ENCODE results near the gene PTMA. TPM values are rescaled to one million over a fixed set of nuclear protein-coding genes. Genes with fewer than 3 reads are reported as not detected.

PTMA gene
- total RNA-seq, 2 experiments from 2014 or later: 1,404 to 1,416 TPM

DNA sequence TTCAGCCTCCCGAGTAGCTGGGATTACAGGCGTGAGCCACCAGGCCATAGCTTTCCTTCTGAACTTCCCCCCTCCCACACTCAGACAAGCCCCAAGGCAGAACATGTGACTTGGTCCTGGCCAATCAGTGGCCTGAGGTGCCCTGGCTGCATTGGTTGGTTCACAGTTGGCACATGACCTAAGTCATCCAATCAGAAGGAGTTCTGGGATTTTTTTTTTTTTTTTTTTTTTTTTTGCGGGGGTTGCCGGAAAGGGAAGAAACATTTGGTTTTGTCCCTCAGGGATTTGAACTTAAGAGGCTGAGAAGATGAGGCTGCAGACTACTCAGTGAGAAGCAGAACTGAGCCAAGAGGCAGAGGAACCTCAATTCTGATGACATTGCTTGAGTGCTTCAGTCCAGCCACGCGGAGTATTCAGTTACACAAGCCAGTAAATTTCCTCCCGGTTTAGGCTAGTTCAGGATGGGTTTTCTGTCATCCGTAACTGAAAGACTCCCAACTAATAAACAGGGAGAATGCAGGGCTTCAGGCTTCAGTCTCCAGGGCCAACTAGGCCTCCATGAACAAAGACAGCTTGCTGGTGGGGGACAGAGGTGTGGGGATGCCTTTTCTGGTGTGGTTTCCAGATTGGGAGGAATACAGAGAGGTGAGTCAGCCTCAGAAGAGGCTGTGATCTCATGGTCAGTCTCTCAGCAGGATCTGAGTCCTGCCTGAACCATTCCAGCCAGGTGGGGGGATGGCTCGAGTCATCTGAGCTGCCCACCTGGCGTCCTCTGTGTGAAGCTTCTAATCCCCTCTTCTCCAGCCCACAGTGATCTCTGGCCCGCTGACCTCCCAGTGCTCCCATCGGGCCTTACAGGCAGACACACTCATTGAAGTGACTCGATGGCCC, 9.2 kb downstream of the PTMA start:
- peaks cover 2% of the 10 kb centered on the region for H3K36me3 Mint-ChIP-seq
- POLR2A ChIA-PET: interaction anchor here (1.4 to 7.5 kb wide), 2 partner anchors 40 to 105 kb away, joined by 3 to 61 read pairs; no protein-coding TSS in a partner anchor
- H3K4me1 Mint-ChIP-seq: peaks cover 9% of the 10 kb centered on the region
- H3K4me3 Mint-ChIP-seq: no peak overlapping the region
- no peaks in the 10 kb centered on the region for H3K27me3 Mint-ChIP-seq
- H3K27ac Mint-ChIP-seq: no peak overlapping the region
- ATAC-seq (ENCODE audit: low read depth) (no peak), DNase-seq (no peak)
- H3K9me3 Mint-ChIP-seq: no peaks in the 10 kb centered on the region

DNA sequence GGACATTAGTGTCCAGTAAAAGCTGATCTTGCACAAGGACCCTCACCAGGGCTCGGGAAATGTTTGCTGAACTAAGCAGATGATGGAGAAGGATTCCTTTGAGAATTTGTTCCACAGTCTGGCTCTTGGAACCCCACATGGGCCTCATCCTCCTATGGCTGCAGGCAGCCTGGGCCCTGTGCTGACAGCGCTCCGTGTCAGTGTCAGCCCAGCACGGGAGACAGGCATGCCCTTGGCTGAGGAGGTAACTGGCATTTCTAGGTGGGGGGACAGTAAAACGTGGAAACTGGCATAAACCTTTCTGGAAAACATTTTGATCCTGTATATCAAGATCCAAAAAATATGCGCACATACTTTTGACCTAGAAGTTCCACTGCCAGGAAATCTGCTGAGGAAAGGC, 10.5 kb downstream of the PTMA start:
- Mint-ChIP-seq H3K4me3 (no peak overlapping the region), H3K4me1 (peaks cover 7% of the 10 kb centered on the region), H3K36me3 (no peaks in the 10 kb centered on the region), H3K9me3 (no peaks in the 10 kb centered on the region), H3K27me3 (no peaks in the 10 kb centered on the region), H3K27ac (no peak overlapping the region)
- POLR2A ChIA-PET: interaction anchor here (7.5 kb wide), 1 partner anchor 107 kb away, joined by 61 read pairs; no protein-coding TSS in a partner anchor
- DNase-seq: no peak
- no peak for ATAC-seq (ENCODE audit: low read depth)

DNA sequence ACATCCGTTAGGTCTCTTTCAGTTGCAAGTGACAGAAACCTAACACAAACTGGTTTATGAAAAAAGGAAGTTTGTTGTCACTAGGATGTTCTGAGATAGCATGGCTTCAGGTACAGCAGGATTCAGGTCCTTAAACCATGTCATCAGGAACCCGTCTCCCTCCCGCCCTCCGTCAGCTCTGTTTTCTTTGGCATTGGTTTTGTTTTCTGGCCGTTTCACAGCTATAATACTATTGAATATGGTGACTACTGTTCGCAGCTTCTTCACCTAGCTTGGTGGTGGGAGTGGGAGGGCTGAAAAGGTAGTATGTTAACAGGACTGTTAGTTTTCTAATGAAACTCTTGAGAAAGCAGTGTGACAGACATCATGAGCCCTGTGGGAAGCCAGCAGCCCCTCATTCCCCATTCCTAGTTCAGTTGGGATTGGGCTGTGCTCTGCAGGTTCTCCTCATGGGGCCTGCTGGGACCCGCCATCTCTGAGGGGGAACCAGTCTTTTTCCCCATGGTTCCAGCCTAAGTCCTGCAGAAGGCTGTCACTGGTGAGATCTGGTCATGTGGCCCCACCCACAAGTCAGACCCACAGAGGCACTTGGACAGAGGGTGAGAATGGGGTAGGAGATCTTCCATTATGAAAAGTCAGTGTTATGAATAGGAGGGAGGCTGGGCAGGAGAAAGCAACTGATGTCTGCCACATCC, 12.1 kb downstream of the PTMA start:
- ATAC-seq (ENCODE audit: low read depth) (no peak), DNase-seq (no peak)
- Mint-ChIP-seq H3K27me3 (no peaks in the 10 kb centered on the region), H3K36me3 (no peaks in the 10 kb centered on the region), H3K9me3 (no peaks in the 10 kb centered on the region), H3K4me3 (no peak overlapping the region), H3K4me1 (peaks cover 5% of the 10 kb centered on the region), H3K27ac (no peak overlapping the region)
- POLR2A ChIA-PET: no interaction called here

DNA sequence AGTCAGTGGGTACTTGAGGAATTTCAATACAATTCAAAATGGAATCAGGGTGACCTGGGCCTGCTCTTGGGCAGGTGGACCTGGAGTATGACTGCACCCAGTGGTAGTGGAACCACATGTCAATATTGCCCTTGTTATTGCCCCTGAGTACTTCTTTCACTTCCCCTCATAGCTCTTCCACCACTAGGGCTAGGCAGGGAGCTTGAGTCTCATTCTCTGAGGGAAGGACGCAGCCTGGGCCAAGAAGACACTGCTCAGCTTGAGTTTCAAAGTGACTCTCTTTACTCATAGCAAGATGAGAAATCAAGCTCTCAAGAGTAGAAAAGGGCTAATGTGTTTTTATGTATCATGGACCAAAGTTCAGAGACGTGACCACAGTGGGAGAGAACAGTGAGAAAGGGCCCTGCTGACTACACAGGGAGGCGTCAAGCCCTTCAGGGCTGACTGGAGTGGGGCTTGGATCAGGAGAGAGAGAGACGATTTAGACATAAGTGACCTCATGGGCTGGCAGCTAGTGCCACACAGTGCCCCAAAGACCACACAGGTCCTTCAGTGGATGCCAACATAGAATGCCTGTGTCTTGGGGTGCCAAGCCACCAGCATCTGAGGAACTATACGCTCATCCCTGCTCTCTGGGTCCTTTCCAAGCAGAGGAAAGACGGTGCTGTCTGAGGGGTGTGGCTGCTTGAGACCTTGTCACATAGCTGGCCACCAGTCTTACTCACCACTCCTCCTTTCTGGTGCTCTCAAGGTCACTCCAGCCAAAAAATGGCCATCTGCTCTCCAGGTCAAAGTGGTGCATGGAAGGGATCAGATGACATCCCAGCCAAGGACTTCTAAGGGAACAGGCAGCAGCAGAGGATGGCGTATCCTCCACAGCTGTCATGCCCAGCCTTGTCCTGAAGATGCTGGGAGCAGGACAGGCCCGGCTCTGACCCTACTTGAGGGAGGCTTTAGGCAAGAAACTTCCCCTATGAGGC, 13.0 kb downstream of the PTMA start:
- Mint-ChIP-seq H3K4me3 (no peak overlapping the region), H3K9me3 (no peaks in the 10 kb centered on the region), H3K36me3 (no peaks in the 10 kb centered on the region), H3K27ac (no peak overlapping the region), H3K4me1 (peaks cover 5% of the 10 kb centered on the region), H3K27me3 (no peaks in the 10 kb centered on the region)
- ATAC-seq (ENCODE audit: low read depth): no peak
- POLR2A ChIA-PET: no interaction called here
- DNase-seq: no peak

DNA sequence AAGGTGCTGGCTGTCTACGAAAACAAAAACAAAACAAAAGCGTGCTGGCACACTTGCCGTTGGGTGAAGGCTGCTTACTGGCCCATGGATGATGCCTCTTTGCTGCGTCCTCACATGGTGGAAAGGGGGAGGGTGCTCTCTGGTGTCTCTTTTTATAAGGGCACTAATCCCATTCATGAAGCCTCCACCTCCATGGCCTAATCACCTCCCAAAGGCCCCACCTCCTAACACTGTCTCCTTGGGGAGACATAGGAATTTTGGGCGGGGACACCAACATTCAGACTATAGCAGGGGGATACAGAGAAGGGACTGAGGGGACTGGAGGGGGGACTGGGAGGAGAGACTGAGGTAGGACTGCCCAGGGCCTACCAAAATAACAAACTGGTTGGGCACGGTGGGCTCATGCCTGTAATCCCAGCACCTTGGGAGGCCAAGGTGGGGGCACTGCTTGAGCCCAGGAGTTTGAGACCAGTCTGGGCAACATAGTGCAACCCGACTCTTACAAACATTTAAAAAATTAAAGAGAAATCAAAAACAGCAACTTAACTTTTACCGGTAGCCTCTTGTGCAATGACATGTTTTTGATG, 14.5 kb downstream of the PTMA start:
- ATAC-seq (ENCODE audit: low read depth) (no peak), DNase-seq (no peak)
- Mint-ChIP-seq H3K4me1 (peaks cover 5% of the 10 kb centered on the region), H3K36me3 (no peaks in the 10 kb centered on the region), H3K4me3 (no peak overlapping the region), H3K9me3 (no peaks in the 10 kb centered on the region), H3K27me3 (no peaks in the 10 kb centered on the region), H3K27ac (no peak overlapping the region)
- POLR2A ChIA-PET: no interaction called here

DNA sequence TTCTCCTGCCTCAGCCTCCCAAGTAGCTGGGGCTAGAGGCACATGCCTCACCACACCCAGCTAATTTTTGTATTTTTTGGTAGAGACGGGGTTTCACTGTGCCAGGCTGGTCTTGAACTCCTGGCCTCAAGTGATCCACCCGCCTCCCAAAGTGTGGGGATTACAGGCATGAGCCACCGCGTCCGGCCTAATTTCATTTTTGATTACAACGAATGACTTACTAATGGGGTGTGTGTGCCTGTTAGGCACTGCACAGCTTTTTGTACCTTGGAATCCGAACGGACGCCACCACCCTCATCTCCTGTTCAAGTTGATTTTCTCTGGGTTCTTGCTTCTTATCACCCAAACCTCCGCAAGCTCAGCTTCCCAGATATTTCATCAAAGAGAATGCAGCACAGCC, 17.2 kb downstream of the PTMA start:
- Mint-ChIP-seq H3K27me3 (no peaks in the 10 kb centered on the region), H3K9me3 (no peaks in the 10 kb centered on the region), H3K36me3 (no peaks in the 10 kb centered on the region), H3K27ac (no peak overlapping the region), H3K4me3 (no peak overlapping the region), H3K4me1 (peaks cover 5% of the 10 kb centered on the region)
- no peak for ATAC-seq (ENCODE audit: low read depth)
- POLR2A ChIA-PET: interaction anchor here (0.7 to 1.2 kb wide), 2 partner anchors 16 to 60 kb away, joined by 3 to 4 read pairs; no protein-coding TSS in a partner anchor
- no peak for DNase-seq

DNA sequence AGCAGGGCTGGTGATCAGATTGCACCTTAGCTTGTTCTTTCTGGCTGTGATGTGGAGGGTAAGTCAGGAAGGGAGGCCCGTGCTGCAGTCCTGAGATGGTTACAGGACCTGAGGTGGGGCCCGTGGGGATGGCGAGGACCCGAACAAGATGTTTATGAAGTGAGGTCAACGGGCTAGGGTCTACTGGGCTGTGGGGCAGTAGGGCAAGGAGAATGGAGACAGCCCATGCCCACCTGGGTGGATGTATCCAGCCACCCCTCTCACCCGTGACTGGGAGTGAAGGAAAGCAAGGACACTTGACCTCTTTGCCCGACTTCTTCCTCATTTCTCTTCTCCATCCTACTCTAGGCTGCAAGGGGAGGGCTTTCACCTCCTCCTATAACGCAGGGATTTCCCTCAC, 18.0 kb downstream of the PTMA start:
- Mint-ChIP-seq H3K4me1 (peaks cover 5% of the 10 kb centered on the region), H3K27ac (no peak overlapping the region), H3K4me3 (no peak overlapping the region), H3K9me3 (no peaks in the 10 kb centered on the region), H3K27me3 (no peaks in the 10 kb centered on the region), H3K36me3 (no peaks in the 10 kb centered on the region)
- no peak for ATAC-seq (ENCODE audit: low read depth)
- DNase-seq: no peak
- POLR2A ChIA-PET: interaction anchor here (1.2 kb wide), 1 partner anchor 17 kb away, joined by 3 read pairs; no protein-coding TSS in a partner anchor

DNA sequence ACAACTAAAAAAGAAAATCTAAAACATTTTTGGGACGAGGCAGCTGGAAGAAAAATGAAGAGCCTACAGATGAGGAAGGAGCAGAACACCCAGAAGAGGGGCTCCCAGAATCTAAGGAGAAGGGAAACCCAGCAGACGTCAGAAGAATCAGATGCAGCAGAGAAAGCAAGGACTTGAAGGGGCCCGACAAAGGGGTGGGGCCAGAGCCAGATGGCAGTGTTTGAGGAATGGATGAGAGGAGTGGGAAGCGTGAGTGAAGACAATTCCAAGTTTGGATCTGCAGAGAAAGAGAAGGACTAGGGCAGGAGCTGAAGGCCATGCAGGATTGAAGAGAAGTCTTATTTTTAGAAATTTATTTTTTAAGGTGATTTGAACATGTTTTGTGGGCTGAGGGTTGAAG, 19.3 kb downstream of the PTMA start:
- ATAC-seq (ENCODE audit: low read depth): no peak
- POLR2A ChIA-PET: no interaction called here
- Mint-ChIP-seq H3K27ac (no peak overlapping the region), H3K4me3 (no peak overlapping the region), H3K36me3 (peaks cover 2% of the 10 kb centered on the region), H3K9me3 (no peaks in the 10 kb centered on the region), H3K27me3 (no peaks in the 10 kb centered on the region), H3K4me1 (peaks cover 4% of the 10 kb centered on the region)
- no peak for DNase-seq

DNA sequence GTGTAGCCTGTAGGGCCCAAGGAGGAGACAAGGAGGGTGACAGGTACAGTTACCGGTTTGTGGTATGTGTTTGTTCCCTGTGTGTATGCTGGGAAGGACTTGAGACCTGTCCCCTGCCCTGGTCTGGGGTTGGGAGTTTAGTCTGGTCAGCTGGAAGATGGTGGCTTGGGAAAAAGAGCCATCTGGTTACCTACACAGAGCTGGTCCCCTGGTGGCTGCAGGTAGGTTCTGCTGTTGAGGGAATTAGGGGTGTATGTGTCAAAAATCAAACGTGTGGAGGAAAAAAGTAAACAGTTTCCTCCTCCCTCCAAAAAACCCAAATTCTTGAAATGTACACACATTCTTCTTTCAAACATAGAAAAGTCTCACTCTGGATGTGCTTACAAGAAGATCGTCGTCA, 24.3 kb downstream of the PTMA start:
- H3K36me3 Mint-ChIP-seq: peaks cover 7% of the 10 kb centered on the region
- POLR2A ChIA-PET: no interaction called here
- no peaks in the 10 kb centered on the region for H3K27me3 Mint-ChIP-seq
- H3K4me1 Mint-ChIP-seq: no peaks in the 10 kb centered on the region
- H3K27ac Mint-ChIP-seq: no peak overlapping the region
- ATAC-seq (ENCODE audit: low read depth): no peak
- H3K4me3 Mint-ChIP-seq: no peak overlapping the region
- no peak for DNase-seq
- H3K9me3 Mint-ChIP-seq: no peaks in the 10 kb centered on the region

DNA sequence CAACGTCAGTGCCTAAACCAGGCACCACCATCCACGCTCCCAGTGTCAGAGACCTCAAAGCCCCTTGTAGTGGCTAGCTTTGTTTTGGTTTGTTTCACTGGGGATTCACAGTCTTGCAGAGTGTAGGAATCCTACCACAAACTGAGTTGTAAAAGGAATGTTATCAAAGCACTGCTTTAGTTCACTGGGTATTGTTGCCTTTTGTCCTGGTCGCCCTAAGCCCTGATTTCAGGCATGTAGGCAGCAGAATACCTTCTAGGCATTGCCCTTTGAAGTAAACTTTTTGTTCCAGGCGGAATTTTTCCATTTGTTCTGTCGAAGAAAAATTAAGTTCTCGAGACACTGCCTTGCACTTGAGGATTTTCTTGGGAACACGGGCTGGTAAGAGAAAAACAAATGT, 29.4 kb downstream of the PTMA start:
- H3K9me3 Mint-ChIP-seq: no peaks in the 10 kb centered on the region
- no peak overlapping the region for H3K4me3 Mint-ChIP-seq
- no peak for ATAC-seq (ENCODE audit: low read depth)
- no peak overlapping the region for H3K27ac Mint-ChIP-seq
- H3K4me1 Mint-ChIP-seq: no peaks in the 10 kb centered on the region
- DNase-seq: no peak
- no peaks in the 10 kb centered on the region for H3K27me3 Mint-ChIP-seq
- H3K36me3 Mint-ChIP-seq: peaks cover 14% of the 10 kb centered on the region
- POLR2A ChIA-PET: no interaction called here

DNA sequence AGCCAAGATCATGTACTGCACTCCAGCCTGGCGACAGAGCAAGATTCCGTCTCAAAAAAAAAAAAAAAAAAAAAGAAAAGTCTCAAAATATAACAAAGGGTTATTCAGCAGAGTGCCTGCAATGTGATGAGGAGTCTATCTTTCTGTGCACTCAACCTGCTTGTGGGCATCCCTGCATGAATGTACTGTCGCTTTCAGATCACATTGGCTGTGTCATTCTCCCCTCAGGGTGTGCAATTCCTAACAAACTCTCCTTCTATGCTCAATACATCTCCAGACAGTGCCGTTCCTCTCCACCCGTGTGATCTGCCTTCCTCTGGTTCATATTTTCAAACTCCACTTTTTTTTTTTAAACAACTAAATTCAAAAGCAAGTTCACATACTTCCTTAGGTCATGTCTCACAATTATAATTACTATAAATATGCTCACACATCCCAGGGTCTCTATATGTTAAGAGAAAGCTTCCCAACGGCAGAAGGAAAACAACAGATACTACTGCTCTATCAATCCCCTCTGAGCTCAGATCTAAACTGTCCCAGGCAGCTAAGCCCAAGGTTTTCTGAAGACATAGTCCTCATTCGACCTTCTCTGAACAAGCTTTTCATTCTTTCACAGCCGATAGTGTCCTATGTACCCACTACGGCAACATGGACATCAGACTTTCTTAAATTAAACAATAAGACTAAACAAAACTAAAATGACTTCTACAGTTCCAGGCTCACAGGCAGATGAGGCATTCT, 35.2 kb downstream of the PTMA start:
- DNase-seq (no peak), ATAC-seq (ENCODE audit: low read depth) (no peak)
- Mint-ChIP-seq H3K36me3 (peaks cover 2% of the 10 kb centered on the region), H3K4me3 (no peak overlapping the region), H3K27ac (no peak overlapping the region), H3K4me1 (no peaks in the 10 kb centered on the region), H3K9me3 (no peaks in the 10 kb centered on the region), H3K27me3 (peaks cover 3% of the 10 kb centered on the region)
- POLR2A ChIA-PET: no interaction called here

DNA sequence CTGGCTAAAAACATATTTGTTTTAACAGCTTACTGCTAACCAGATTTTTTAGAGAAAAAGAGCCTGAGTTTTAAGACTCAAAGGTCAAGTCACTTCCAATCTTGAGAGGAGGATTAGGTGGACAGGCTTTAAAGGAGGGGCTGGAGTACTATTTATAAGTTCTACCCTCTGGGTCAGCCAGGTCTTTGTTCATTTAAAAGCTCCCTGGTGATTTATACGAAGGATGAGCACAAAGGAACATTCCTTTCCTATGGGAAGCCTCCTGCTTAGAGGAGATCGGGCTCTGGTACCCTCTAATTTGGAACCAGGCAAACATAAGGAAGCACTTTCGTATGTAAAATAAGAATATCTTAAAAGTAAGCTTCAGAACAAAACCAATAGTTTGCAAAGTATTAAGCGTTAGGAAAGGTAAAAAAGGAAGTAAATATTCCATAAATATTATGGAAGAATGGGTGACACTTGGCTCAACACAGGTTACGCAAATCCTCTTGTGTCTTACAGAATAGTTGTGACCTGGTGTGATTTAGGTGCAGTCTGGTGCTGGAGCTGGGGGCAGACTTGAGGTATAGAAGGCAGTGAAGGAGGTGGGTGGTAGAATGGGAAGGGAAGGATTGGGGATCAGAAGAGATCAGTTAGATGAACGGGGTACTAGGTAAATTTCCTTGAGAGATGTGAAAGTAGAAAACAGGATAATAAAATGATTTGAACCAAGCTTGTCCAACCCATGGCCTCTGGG, 37.1 kb downstream of the PTMA start:
- Mint-ChIP-seq H3K27me3 (peaks cover 3% of the 10 kb centered on the region), H3K27ac (no peak overlapping the region)

More for the DNA sequence above, 37.1 kb downstream of the PTMA start:
- H3K9me3 Mint-ChIP-seq: no peaks in the 10 kb centered on the region
- POLR2A ChIA-PET: no interaction called here
- H3K36me3 Mint-ChIP-seq: peaks cover 3% of the 10 kb centered on the region
- peaks cover 2% of the 10 kb centered on the region for H3K4me1 Mint-ChIP-seq
- no peak for DNase-seq
- H3K4me3 Mint-ChIP-seq: no peak overlapping the region
- no peak for ATAC-seq (ENCODE audit: low read depth)

Data from activated naive CD8-positive, alpha-beta T cell treated with anti-CD3 and anti-CD28 coated beads, Interleukin-2, amount 10 ng/mL, durations not matched to agents 7 days and 5 days (primary cell).